AG09319 (cell line): ENCODE measurements around the gene AUH.

Experiments
- DNase-seq: peaks from one replicate; pipeline ENCODE4 v3.0.0-alpha.2; 2010; ENCODE audit warnings: low read depth; ENCODE audit errors: extremely low read depth
- TF ChIP-seq, protein P1 (sequence below): IDR thresholded peaks from 2 replicates; pipeline ENCODE4 v1.5.1; 2011; ENCODE audit warnings: low read depth, mild to moderate bottlenecking, inconsistent platforms, low read length, moderate library complexity

Gene AUH

DNA sequence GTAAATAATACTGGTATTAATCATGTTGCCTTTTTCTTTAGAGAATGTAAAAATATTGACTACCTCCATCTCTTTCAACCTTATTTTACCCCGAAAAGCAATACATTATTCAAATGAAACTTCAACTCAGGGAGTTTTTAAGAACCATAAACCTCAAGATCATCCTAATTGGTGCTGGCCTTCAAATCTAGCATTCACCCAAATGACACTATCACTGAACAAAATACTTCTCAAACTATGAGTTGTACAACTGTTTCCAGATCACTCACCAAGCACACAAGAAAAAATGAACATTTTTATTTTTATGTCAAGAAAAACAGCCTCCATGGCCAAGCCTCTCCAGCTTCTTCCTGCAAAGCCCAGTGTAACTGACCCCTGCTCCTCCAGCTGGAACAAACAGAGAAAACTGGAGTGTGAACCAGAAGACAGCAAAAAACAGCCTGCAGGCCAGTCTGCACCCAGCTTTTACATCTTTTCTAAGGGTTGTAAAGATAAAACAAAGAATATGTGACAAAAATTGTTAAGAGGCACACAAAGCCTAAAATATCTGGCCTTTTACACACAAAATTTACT is 21.2 kb downstream of the AUH start:
- TF ChIP-seq, protein P1, sequence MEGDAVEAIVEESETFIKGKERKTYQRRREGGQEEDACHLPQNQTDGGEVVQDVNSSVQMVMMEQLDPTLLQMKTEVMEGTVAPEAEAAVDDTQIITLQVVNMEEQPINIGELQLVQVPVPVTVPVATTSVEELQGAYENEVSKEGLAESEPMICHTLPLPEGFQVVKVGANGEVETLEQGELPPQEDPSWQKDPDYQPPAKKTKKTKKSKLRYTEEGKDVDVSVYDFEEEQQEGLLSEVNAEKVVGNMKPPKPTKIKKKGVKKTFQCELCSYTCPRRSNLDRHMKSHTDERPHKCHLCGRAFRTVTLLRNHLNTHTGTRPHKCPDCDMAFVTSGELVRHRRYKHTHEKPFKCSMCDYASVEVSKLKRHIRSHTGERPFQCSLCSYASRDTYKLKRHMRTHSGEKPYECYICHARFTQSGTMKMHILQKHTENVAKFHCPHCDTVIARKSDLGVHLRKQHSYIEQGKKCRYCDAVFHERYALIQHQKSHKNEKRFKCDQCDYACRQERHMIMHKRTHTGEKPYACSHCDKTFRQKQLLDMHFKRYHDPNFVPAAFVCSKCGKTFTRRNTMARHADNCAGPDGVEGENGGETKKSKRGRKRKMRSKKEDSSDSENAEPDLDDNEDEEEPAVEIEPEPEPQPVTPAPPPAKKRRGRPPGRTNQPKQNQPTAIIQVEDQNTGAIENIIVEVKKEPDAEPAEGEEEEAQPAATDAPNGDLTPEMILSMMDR: no peak
- DNase-seq: no peak

DNA sequence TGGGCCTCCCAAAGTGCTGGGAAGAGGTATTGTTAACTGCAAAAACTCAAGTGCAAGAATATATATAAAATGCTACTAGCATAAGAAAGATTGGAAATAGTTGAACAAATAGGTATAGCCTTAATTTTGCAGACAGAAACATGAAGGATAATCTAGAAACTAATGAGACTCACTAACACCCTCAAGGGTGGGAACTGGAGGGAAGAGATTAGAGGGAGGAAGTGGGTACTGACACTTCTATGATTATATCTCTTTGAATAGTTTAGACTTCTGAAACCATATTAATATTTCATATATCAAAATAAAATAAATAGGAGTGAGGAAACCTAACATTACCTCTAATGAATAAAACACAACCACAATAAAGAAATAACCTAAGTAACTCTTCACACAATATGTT is 23.0 kb downstream of the AUH start:
- DNase-seq: no peak
- TF ChIP-seq, protein P1: no peak

DNA sequence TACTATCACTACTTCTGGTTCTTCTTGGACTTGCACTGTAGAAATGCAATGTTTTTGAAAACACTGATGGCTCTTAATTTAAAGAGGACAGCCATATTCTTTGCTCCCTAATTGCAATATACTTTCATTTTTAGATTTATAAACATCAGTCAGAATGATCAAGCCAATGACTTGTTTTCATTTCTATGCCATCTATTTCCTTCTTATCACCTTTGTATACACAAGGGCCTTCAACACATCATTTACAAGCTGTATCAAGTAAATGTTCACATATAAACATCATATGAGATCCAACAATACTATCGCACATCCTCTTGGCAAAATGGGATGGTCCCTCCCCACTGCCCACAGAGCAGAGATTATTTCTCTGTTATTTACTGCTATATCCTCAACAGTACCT is 24.9 kb downstream of the AUH start:
- TF ChIP-seq, protein P1: no peak
- DNase-seq: no peak

DNA sequence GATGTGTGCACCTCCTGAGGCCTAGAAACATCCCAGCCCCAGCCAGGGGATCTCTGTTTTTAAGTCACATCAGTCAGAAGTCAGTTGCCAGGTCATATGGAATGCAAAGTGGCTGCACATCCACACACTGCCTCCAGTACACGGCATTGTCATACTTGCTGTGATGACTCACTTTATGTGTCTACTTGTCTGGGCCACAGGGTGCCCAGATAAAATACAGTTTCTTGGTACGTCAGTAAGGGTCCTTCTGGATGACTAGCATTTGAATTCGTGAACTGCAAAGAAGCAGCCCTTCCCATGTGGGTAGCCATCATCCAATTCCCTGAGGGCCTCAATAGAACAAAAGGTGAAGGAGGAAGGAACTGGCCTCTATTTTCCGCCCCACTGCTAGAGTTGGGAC is 27.7 kb downstream of the AUH start:
- no peak for DNase-seq
- TF ChIP-seq, protein P1: no peak

DNA sequence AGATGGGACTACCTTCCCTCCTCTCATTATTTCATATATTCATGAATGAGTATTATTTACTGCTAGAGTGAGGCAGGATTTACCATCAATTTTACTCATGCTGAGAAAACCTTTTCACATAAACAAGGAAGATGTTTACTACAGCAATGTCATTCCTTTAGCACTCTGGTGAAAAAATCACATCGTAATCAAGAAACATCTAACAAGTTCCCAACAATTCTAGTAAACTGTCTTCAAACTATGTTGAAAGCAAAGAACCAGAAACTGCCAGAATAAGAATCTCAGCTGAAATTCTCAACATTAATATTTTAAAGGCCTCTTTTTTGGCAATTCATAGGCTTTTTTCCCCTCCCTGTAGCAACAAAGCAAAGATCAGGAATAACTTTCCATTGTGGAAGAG is 28.2 kb downstream of the AUH start:
- TF ChIP-seq, protein P1: no peak
- DNase-seq: no peak

DNA sequence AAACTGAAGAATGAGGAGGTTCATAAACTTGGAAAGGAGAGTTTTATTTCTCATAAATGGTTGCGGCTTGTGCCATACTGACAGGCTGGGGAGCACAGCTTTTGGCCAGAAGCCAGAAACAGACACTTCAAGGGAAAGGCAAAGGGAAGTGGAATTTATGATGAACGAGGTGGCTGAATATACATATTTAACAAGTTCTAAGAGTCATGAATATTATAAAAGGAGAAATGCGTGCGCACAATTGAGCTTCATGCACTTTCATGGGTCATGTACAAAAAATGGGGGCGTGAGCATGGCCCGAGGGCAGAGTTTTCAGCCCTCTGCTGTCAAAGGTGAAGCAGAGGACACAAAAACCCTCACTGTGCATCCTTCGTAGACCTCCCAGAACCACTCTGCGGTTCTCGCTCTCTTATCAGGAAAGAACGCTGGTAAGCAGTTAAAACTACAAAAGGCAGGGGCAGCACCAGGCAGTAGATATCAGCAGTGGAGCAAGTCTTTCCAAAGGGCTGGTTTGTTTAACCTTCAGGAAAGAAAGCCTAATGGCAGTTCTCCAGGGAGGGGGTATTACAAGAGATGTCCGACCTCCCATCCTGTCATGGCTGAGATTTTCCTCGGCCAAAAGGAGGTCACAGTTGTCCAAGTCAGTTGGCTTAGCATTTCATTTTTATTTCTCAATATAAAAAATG is 29.0 kb downstream of the AUH start:
- TF ChIP-seq, protein P1: no peak
- DNase-seq: no peak

DNA sequence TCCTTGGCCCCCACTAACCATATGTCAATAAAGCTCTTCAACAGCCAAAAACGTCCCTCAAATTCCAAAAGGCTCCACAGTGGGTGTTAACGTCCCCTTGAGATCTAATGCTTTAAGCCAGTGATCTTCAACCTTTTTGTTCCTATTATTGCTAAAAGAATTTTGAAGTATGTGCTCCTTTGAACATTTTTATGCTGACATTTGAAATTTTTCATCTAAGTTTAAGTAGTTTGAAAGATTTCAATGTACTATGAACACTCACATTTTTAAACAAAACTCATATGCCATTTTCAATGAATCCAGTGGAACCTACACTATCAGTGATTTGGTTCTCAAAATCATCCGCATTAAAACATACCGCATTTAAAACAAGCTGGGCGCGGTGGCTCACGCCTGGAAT is 29.9 kb downstream of the AUH start:
- TF ChIP-seq, protein P1: no peak
- no peak for DNase-seq
